Measurements from ENCODE around the gene AKAP1. TPM values are rescaled to one million over a fixed set of nuclear protein-coding genes. Genes with fewer than 3 reads are reported as not detected.

Gene AKAP1
- total and polyA plus RNA-seq, 9 donors, result 49.6 to 83.4 (median 66.8) TPM

DNA sequence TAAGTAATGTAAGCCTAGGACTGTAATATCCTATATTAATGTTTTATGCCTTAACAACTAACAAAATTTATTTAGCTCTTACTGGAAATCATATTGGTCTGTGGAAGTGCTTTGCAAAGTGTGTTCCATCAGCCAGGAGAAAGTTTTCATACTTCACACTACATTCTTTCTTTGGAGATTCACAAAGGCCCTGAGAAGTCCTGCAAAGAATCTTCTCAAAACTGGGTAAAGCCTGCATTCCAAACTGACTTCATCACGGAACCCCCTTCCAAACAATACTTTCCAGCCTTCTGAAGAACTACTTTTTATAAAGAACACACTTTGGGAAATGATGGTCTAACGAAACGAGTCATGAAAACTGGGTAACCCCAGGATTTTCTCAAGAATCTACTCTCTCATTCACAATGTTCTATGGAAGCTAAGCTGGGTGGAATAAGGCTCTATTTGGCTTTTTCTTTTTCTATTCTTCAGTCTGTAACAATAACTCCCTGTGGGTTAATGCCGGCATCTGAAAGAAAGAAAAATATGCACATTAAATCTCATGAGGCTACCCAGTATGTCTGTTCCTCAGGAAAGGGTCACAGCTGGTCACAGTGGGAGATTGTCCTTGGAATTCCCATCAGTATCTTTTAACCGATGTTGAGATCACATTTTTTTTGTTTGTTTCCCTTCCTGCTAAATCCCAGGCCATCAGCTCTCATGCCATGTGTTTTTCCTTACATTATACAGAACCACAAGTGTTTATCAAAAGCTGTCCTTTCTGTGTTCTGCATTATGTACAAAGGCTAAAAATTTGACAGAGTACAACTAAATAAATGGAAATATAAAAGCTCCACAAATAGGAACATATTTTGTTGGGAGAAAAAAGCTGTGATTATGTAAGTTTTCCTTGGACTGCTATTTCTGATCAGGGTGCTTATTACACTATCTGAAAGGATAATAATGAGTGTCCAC is 12.8 kb upstream of the AKAP1 start:
- WGBS (ENCODE audit: insufficient coverage), result no CpG with 5 or more reads among the region's 5 CpGs
- Histone ChIP-seq H3K4me1 (ENCODE audit: control insufficient read depth, insufficient read depth, low read length) (peaks cover 2% of the 10 kb centered on the region), H3K27me3 (ENCODE audit: control insufficient read depth, insufficient read depth, low read length) (no peaks in the 10 kb centered on the region)

DNA sequence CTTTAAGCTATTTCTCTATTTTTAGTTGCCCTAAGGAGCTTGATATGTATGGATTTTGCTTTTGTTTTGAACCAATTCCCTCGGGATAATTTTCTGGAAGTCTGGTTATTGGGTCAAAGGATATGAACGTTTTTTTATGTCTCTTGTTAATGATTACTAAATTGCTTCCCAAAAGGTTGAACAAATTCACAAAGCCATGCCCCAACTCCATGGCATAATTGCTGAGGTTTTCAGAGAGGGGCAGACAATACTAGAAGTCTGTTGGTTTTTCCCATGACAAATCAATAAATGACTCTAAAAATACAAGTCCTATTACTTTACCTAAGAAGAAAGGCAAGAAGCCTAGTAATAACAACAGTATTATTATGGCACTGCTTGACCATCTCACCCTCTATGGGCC is 11.4 kb upstream of the AKAP1 start:
- no peak for DNase-seq
- Histone ChIP-seq H3K4me1 (ENCODE audit: control insufficient read depth, insufficient read depth, low read length) (peaks cover 3% of the 10 kb centered on the region), H3K27ac (ENCODE audit: low read length) (no peak overlapping the region), H3K36me3 (ENCODE audit: control insufficient read depth, insufficient read depth, low read length) (no peaks in the 10 kb centered on the region), H3K4me3 (ENCODE audit: low read length) (no peak overlapping the region), H3K9me3 (replicated peaks; ENCODE audit: control insufficient read depth, low read depth, low read length) (no peaks in the 10 kb centered on the region), H3K27me3 (ENCODE audit: control insufficient read depth, insufficient read depth, low read length) (no peaks in the 10 kb centered on the region)
- no CpG with 5 or more reads among the region's 2 CpGs for WGBS (ENCODE audit: insufficient coverage)

More for the DNA sequence above, 12.8 kb upstream of the AKAP1 start:
- Histone ChIP-seq H3K27ac (ENCODE audit: low read length) (no peak overlapping the region), H3K9me3 (replicated peaks; ENCODE audit: control insufficient read depth, low read depth, low read length) (no peaks in the 10 kb centered on the region), H3K4me3 (ENCODE audit: low read length) (no peak overlapping the region), H3K36me3 (ENCODE audit: control insufficient read depth, insufficient read depth, low read length) (no peaks in the 10 kb centered on the region)
- no peak for DNase-seq

DNA sequence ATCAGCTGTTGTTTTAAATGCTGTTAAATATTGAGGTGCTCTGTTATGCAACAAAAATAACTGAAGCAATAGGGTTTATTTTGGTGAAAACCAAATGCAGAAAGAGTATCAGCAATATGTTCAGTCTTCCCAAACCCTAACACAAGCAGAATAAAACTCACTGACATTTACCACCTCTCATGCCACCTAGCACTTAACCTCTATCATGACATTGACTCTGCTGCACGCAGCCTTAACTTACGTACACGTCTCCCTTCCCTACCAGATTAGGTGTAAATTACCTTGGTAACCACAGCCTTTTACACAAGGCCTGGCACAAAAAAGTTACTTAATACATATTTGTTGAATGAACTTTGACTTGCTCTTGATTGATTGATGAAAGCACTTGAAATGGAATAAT is 9.9 kb upstream of the AKAP1 start:
- no peak overlapping the region for H3K4me3 ChIP-seq (ENCODE audit: low read length)
- H3K27me3 ChIP-seq (ENCODE audit: control insufficient read depth, insufficient read depth, low read length), result no peaks in the 10 kb centered on the region
- no peak overlapping the region for H3K27ac ChIP-seq (ENCODE audit: low read length)
- H3K4me1 ChIP-seq (ENCODE audit: control insufficient read depth, insufficient read depth, low read length), result peaks cover 3% of the 10 kb centered on the region
- DNase-seq, result no peak
- 20% methylated on average over 1 of the region's 3 CpGs for WGBS (ENCODE audit: insufficient coverage)
- no peaks in the 10 kb centered on the region for H3K9me3 ChIP-seq (replicated peaks; ENCODE audit: control insufficient read depth, low read depth, low read length)
- H3K36me3 ChIP-seq (ENCODE audit: control insufficient read depth, insufficient read depth, low read length), result no peaks in the 10 kb centered on the region

DNA sequence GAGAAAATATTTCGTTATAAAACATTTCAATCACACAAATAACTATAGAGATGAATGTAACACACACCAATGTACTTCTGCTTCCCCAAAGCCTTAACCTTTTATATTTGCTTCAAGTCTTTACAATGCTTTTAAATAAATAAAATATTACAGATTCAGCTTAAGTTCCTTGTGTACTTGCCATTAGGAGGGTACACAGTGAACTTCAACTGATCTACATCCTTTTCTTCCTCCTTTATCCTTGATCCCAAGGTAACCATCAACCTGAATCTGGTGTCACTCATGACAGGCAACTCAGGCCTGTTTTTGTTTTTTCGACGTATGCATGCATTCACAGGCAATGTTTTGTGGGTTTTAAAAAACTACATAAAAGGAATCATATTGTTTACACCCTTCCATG is 9.3 kb upstream of the AKAP1 start:
- Histone ChIP-seq H3K9me3 (replicated peaks; ENCODE audit: control insufficient read depth, low read depth, low read length) (no peaks in the 10 kb centered on the region), H3K4me3 (ENCODE audit: low read length) (no peak overlapping the region), H3K4me1 (ENCODE audit: control insufficient read depth, insufficient read depth, low read length) (peaks cover 3% of the 10 kb centered on the region), H3K36me3 (ENCODE audit: control insufficient read depth, insufficient read depth, low read length) (no peaks in the 10 kb centered on the region), H3K27me3 (ENCODE audit: control insufficient read depth, insufficient read depth, low read length) (no peaks in the 10 kb centered on the region), H3K27ac (ENCODE audit: low read length) (no peak overlapping the region)
- no CpG with 5 or more reads among the region's 3 CpGs for WGBS (ENCODE audit: insufficient coverage)
- DNase-seq, result no peak

DNA sequence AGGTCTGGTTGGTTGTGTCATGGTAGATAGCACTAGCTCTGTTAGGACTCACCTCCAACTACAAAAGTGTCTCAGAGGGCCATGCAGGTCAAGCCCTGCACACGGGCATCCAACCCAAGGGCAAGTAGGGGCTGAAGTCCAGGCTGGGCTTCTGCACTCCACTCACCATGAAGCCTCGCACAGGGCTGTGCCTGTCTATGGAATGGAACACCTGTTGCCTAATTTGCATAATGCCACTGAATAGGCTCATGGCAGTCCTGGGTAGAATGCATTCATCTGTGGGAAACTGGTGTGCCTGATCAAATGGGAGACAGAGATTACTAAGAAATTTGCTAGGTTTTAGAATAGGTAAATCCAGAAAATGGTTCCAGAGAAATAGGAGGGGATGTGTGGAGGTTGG is 8.0 kb upstream of the AKAP1 start:
- no peak for DNase-seq
- no peak overlapping the region for H3K27ac ChIP-seq (ENCODE audit: low read length)
- H3K36me3 ChIP-seq (ENCODE audit: control insufficient read depth, insufficient read depth, low read length), result no peaks in the 10 kb centered on the region
- H3K9me3 ChIP-seq (replicated peaks; ENCODE audit: control insufficient read depth, low read depth, low read length), result no peaks in the 10 kb centered on the region
- H3K4me1 ChIP-seq (ENCODE audit: control insufficient read depth, insufficient read depth, low read length), result peaks cover 3% of the 10 kb centered on the region
- WGBS (ENCODE audit: insufficient coverage), result 59% methylated on average over 2 of the region's 2 CpGs
- H3K27me3 ChIP-seq (ENCODE audit: control insufficient read depth, insufficient read depth, low read length), result no peaks in the 10 kb centered on the region
- no peak overlapping the region for H3K4me3 ChIP-seq (ENCODE audit: low read length)

DNA sequence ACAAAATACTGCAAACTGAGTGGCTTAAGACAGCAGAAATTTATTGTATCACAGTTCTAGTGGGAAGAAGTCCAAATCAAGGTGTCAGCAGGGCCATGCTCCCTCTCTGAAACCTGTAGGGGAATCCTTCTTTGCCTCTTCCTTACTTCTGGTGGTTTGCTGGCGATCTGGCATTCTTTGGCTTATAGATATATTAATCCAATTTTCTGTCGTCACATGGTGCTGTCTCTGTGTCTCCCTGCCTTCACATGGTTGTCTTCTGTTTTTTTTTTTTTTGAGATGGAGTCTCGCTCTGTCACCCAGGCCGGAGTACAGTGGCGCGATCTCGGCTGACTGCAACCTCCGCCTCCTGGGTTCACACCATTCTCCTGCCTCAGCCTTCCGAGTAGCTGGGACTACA is 6.8 kb upstream of the AKAP1 start:
- DNase-seq, result no peak
- Histone ChIP-seq H3K4me3 (ENCODE audit: low read length) (no peak overlapping the region), H3K9me3 (replicated peaks; ENCODE audit: control insufficient read depth, low read depth, low read length) (no peaks in the 10 kb centered on the region), H3K27me3 (ENCODE audit: control insufficient read depth, insufficient read depth, low read length) (no peaks in the 10 kb centered on the region), H3K27ac (ENCODE audit: low read length) (no peak overlapping the region), H3K36me3 (ENCODE audit: control insufficient read depth, insufficient read depth, low read length) (no peaks in the 10 kb centered on the region), H3K4me1 (ENCODE audit: control insufficient read depth, insufficient read depth, low read length) (peaks cover 3% of the 10 kb centered on the region)
- 89% methylated on average over 6 of the region's 9 CpGs for WGBS (ENCODE audit: insufficient coverage)

DNA sequence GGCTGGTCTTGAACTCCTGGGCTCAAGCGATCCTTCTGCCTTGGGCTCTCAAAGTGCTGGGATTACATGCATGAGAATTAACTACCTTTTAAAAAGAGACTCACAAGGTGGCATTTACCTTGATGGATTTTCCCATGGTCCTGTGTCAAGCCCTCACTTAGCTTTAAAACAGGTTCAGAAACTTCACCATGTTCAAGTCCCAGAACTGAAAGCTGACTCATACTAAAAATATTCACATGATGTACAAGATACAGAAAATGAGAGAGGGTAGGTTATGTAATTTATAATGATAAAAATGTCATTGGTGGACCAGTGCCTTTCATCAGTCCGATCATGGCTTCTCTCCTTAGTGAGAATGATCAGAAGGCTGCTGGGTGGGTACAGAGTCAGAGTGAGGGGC is 4.3 kb upstream of the AKAP1 start:
- Histone ChIP-seq H3K27me3 (ENCODE audit: control insufficient read depth, insufficient read depth, low read length) (no peaks in the 10 kb centered on the region), H3K4me1 (ENCODE audit: control insufficient read depth, insufficient read depth, low read length) (peaks cover 3% of the 10 kb centered on the region), H3K9me3 (replicated peaks; ENCODE audit: control insufficient read depth, low read depth, low read length) (no peaks in the 10 kb centered on the region), H3K4me3 (ENCODE audit: low read length) (no peak overlapping the region), H3K36me3 (ENCODE audit: control insufficient read depth, insufficient read depth, low read length) (no peaks in the 10 kb centered on the region), H3K27ac (ENCODE audit: low read length) (no peak overlapping the region)
- 79% methylated on average over 2 of the region's 2 CpGs for WGBS (ENCODE audit: insufficient coverage)
- no peak for DNase-seq

DNA sequence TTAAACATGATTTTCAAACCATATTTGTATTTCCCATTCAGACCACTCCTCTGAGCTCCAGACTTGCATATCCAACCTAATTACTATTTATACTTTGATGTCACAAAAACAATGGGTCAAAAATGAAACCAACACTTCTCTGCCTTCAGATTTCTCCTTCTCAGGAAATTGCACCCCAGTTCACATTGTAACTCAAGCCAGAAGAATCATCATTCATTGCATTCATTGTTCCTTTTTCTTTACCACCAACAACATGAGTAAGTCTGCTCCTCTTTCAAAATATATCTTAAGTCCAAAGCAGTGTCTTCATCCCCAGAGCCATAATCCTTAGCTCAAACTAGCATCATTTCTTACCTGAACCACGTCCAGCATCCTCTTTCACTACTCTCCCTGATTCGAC is 2.6 kb upstream of the AKAP1 start:
- Histone ChIP-seq H3K36me3 (ENCODE audit: control insufficient read depth, insufficient read depth, low read length) (no peaks in the 10 kb centered on the region), H3K27ac (ENCODE audit: low read length) (no peak overlapping the region), H3K9me3 (replicated peaks; ENCODE audit: control insufficient read depth, low read depth, low read length) (no peaks in the 10 kb centered on the region), H3K4me1 (ENCODE audit: control insufficient read depth, insufficient read depth, low read length) (peaks cover 10% of the 10 kb centered on the region), H3K27me3 (ENCODE audit: control insufficient read depth, insufficient read depth, low read length) (no peaks in the 10 kb centered on the region), H3K4me3 (ENCODE audit: low read length) (no peak overlapping the region)
- no peak for DNase-seq
- WGBS (ENCODE audit: insufficient coverage), result 65% methylated on average over 2 of the region's 2 CpGs

DNA sequence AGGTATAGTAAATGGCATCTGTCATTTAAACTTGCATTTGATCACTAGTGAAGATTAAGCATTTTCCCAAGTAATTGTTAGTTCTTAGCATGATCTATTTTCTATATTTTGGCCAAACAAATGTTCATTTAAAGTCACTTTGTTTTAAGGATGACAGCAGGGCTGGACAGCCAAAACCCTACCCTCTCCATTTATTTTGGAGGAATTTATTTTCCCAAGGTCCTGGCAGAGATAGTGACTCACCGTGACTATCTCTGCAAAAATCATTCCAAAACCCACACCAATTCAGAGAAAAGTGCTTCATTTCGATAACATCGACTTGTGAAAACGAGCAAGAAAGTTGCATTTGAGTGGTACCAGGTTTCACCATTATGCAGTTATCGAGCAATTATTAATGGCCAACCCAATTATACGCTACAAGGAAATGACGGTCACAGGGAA is 665 bp upstream of the AKAP1 start:
- no peaks in the 10 kb centered on the region for H3K36me3 ChIP-seq (ENCODE audit: control insufficient read depth, insufficient read depth, low read length)
- 0% methylated on average over 5 of the region's 7 CpGs for WGBS (ENCODE audit: insufficient coverage)
- peak overlapping the region; percentile 97 for H3K27ac ChIP-seq (ENCODE audit: low read length)
- peaks cover 16% of the 10 kb centered on the region for H3K4me1 ChIP-seq (ENCODE audit: control insufficient read depth, insufficient read depth, low read length)
- H3K4me3 ChIP-seq (ENCODE audit: low read length), result peak overlapping the region; percentile 98
- DNase-seq, result no peak
- no peaks in the 10 kb centered on the region for H3K9me3 ChIP-seq (replicated peaks; ENCODE audit: control insufficient read depth, low read depth, low read length)
- H3K27me3 ChIP-seq (ENCODE audit: control insufficient read depth, insufficient read depth, low read length), result no peaks in the 10 kb centered on the region

DNA sequence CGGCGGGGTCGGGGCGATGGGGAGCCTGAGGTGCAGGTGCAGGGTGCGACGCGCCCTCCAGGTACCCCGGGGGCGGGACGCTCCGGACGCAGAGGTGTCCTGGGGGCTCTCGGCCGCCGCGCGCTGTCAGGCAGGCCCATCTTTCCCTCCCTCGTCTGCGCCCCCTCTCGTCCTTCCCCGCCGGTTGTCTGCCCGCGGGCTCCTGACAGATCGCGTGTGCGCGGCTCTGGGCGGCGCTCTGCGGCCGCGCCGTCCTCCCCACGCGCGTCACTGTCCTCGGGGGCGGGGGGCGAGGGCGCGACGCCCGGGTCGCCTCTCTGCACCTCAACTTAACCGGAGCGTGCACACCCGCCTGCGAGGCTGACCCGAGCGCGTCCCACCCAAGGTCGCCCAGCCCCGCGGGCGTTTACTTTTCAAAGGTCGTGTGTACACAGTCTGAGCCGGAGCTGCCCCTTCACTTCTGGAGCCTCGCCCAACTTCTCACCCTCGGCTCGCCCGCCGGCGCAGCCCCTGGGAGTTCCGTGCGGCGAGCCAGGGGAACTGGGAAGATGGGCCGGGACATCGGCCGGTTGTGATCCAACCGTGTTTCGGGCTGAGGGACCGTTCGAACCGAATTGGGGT is 512 bp downstream of the AKAP1 start:
- peak overlapping the region; percentile 64 for H3K27ac ChIP-seq (ENCODE audit: low read length)
- under 1% methylated on average over 57 of the region's 75 CpGs for WGBS (ENCODE audit: insufficient coverage)
- no peaks in the 10 kb centered on the region for H3K36me3 ChIP-seq (ENCODE audit: control insufficient read depth, insufficient read depth, low read length)
- DNase-seq, result peak; percentile 74
- H3K4me1 ChIP-seq (ENCODE audit: control insufficient read depth, insufficient read depth, low read length), result peaks cover 23% of the 10 kb centered on the region
- no peaks in the 10 kb centered on the region for H3K27me3 ChIP-seq (ENCODE audit: control insufficient read depth, insufficient read depth, low read length)
- H3K4me3 ChIP-seq (ENCODE audit: low read length), result peak overlapping the region; percentile 81
- H3K9me3 ChIP-seq (replicated peaks; ENCODE audit: control insufficient read depth, low read depth, low read length), result no peaks in the 10 kb centered on the region
